ENCODE results near the gene RAMP2.

- no peak for TF ChIP-seq EZH2 (IDR thresholded peaks at IDR 0.05)
- no peak for TF ChIP-seq CTCF (IDR thresholded peaks at IDR 0.05)
- no peak for TF ChIP-seq EZH2phosphoT487 (IDR thresholded peaks at IDR 0.05)
Measured at GRCh38 chr17:42751628-42752027, 9.4 kb upstream of the RAMP2 start.

Measured in neural progenitor cell (in vitro differentiated cells).